Neural progenitor cell (in vitro differentiated cells): Measurements from ENCODE around the gene MPLKIP.
"Not testable (repeated sequence)": the region's sequence is repeated elsewhere in the genome, so short reads cannot be mapped to it uniquely, and the experiment has no call there.

ENCODE experiments used
- EZH2 ChIP-seq: fragments of 200-600 bp; sonication (generic); IDR thresholded peaks from 2 replicates; pipeline ENCODE4 v1.6.1; 2017; ENCODE audit warnings: antibody characterized with exemption, mild to moderate bottlenecking, moderate library complexity
- TF ChIP-seq, protein P1 (sequence below): fragments of 200-600 bp; sonication (generic); IDR thresholded peaks from 2 replicates; pipeline ENCODE4 v1.5.1; 2017; ENCODE audit warnings: antibody characterized with exemption, mild to moderate bottlenecking

DNA sequence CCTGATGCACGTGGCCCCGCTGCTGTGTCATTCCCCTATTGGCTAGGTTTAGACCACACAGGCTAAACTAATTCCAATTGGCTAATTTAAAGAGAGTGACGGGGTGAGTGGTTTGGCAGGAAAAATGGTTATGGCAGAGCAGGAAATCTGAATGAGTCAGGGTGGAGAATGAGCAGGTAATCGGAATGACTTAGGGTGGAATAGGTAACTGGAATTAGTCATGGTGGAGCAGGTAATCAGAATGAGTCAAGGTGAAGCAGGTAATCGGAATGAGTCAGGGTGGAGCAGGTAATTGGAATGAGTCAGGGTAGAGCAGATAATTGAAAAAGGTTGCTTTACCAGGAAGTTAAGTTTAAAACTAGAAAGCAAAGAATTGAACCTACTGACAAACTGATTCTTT is 7.5 kb upstream of the MPLKIP start:
- TF ChIP-seq, protein P1, sequence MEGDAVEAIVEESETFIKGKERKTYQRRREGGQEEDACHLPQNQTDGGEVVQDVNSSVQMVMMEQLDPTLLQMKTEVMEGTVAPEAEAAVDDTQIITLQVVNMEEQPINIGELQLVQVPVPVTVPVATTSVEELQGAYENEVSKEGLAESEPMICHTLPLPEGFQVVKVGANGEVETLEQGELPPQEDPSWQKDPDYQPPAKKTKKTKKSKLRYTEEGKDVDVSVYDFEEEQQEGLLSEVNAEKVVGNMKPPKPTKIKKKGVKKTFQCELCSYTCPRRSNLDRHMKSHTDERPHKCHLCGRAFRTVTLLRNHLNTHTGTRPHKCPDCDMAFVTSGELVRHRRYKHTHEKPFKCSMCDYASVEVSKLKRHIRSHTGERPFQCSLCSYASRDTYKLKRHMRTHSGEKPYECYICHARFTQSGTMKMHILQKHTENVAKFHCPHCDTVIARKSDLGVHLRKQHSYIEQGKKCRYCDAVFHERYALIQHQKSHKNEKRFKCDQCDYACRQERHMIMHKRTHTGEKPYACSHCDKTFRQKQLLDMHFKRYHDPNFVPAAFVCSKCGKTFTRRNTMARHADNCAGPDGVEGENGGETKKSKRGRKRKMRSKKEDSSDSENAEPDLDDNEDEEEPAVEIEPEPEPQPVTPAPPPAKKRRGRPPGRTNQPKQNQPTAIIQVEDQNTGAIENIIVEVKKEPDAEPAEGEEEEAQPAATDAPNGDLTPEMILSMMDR = not testable (repeated sequence)
- not testable (repeated sequence) for TF ChIP-seq EZH2
